HG03432 (cell line): ENCODE data around the gene ACTR3C.

Source experiments
- ATAC-seq: cut with Tn5 transposase; IDR thresholded peaks from one replicate; pipeline ENCODE4 v1.9.1; 2021; ENCODE audit warnings: mild to moderate bottlenecking, moderate library complexity; ENCODE audit not compliant: unreplicated experiment

The ACTR3C gene

GRCh38 chr7:150359622-150360362, 36.4 kb upstream of the ACTR3C start:
- ATAC-seq, result no peak

- no peak for ATAC-seq
These were observed 35.8 kb upstream of the ACTR3C start for GRCh38 chr7:150358988-150359621.

GRCh38 chr7:150358433-150358832, 35.1 kb upstream of the ACTR3C start:
- ATAC-seq, result no peak

GRCh38 chr7:150357771-150358427, 34.6 kb upstream of the ACTR3C start:
- ATAC-seq, result peak; percentile 11

- peak; percentile 72 for ATAC-seq
These were observed 33.9 kb upstream of the ACTR3C start for GRCh38 chr7:150357270-150357669.

- ATAC-seq, result no peak
These were observed 33.0 kb upstream of the ACTR3C start for GRCh38 chr7:150356265-150356897.

GRCh38 chr7:150355666-150356059, 32.3 kb upstream of the ACTR3C start:
- ATAC-seq, result no peak

GRCh38 chr7:150351587-150352194, 28.3 kb upstream of the ACTR3C start:
- no peak for ATAC-seq

- no peak for ATAC-seq
These were observed 23.6 kb upstream of the ACTR3C start for GRCh38 chr7:150346922-150347321.

- ATAC-seq, result no peak
These were observed 21.7 kb upstream of the ACTR3C start for GRCh38 chr7:150345012-150345411.

GRCh38 chr7:150344299-150344698, 21.0 kb upstream of the ACTR3C start:
- ATAC-seq, result no peak

- ATAC-seq, result no peak
These were observed 19.9 kb upstream of the ACTR3C start for GRCh38 chr7:150343225-150343624.

- no peak for ATAC-seq
These were observed 18.7 kb upstream of the ACTR3C start for GRCh38 chr7:150342121-150342408.

- ATAC-seq, result no peak
These were observed 18.1 kb upstream of the ACTR3C start, which contains the start of gene RARRES2 for GRCh38 chr7:150341263-150342120. RARRES2 (minus strand) TSS chr7:150341629; CDS start chr7:150340609, 1,020 bp downstream.

- no peak for ATAC-seq
These were observed 17.5 kb upstream of the ACTR3C start for GRCh38 chr7:150340875-150341262.

- ATAC-seq, result peak; percentile 35
These were observed 16.8 kb upstream of the ACTR3C start for GRCh38 chr7:150340024-150340749.

- ATAC-seq, result peak; percentile 50
These were observed 16.1 kb upstream of the ACTR3C start for GRCh38 chr7:150339409-150339809.

GRCh38 chr7:150338166-150338829, 15.0 kb upstream of the ACTR3C start:
- ATAC-seq, result no peak

- ATAC-seq, result no peak
These were observed 14.3 kb upstream of the ACTR3C start for GRCh38 chr7:150337659-150338081.
